Transverse colon (tissue), 4 donors: ENCODE measurements around the gene ATP1A2. TPM values are rescaled to one million over a fixed set of nuclear protein-coding genes. Genes with fewer than 3 reads are reported as not detected.

Source experiments
- DNase-seq: peaks from one replicate; pipeline ENCODE4 v3.0.0-alpha.2; 2019
- H3K27ac ChIP-seq, 4 donors: fragments of 200-600 bp; sonication (generic); 2 replicates each; pipeline ENCODE4 v1.5.1; 2016 to 2018; ENCODE audit warnings: inconsistent platforms in 4 of 4
- H3K27me3 ChIP-seq: fragments of 200-600 bp; sonication (generic); 2 replicates; pipeline ENCODE4 v1.5.1; 2017; ENCODE audit warnings: inconsistent platforms
- H3K36me3 ChIP-seq, 4 donors: fragments of 200-600 bp; sonication (generic); 2 replicates each; pipeline ENCODE4 v1.5.1; 2017 to 2019; ENCODE audit warnings: inconsistent platforms in 4 of 4
- H3K4me1 ChIP-seq, 4 donors: fragments of 200-600 bp; sonication (generic); 2 replicates each; pipeline ENCODE4 v1.5.1; 2017 to 2020; ENCODE audit warnings: inconsistent platforms in 4 of 4
- H3K4me3 ChIP-seq, 4 donors: fragments of 200-600 bp; sonication (generic); 1 replicate in 1 of 4; 2 replicates in 3 of 4; pipeline versions ENCODE4 v1.5.1 to v1.6.1; 2017 to 2019; ENCODE audit warnings: inconsistent platforms in 4 of 4
- H3K9me3 ChIP-seq, 2 donors: fragments of 200-600 bp; sonication (generic); 2 replicates each; pipeline ENCODE4 v1.5.1; 2017 to 2019; ENCODE audit warnings: inconsistent platforms in 2 of 2
- EP300 ChIP-seq: sonication (generic); formaldehyde crosslinking; IDR thresholded peaks from one replicate; pipeline ENCODE4 v1.6.1; 2017; ENCODE audit warnings: antibody characterized with exemption, low read depth
- POLR2A ChIP-seq: fragments of 450-650 bp; IDR thresholded peaks from one replicate; pipeline ENCODE4 v1.6.1; 2016; ENCODE audit warnings: antibody characterized with exemption, mild to moderate bottlenecking, moderate library complexity
- POLR2AphosphoS5 ChIP-seq, 3 donors: sonication (generic); formaldehyde crosslinking; IDR thresholded peaks; one replicate each; pipeline ENCODE4 v1.6.1; 2016; ENCODE audit warnings: antibody characterized with exemption in 3 of 3
- WGBS, 2 donors: methylation state at CpG; one replicate each; pipeline ENCODE4 v1.1.5; 2018; ENCODE audit warnings: low coverage in 1 of 2; 5-methylcytosine and 5-hydroxymethylcytosine counted together
- in situ Hi-C, 4 donors: fragments of 200-750 bp; cut with MboI; loops; one replicate each; pipeline versions ENCODE4 v1.15.0 to v1.15.1; 2017; ENCODE audit warnings: low sequenced_read_pairs in 3 of 4, low pct_ligation_motif_present in 1 of 4, low pct_unique_long_range_greater_than_20kb in 1 of 4
- intact Hi-C: fragments of 100-400 bp; cut with DNase I; formaldehyde crosslinking; loops from one replicate; pipeline ENCODE4 v1.15.1; 2023; ENCODE audit warnings: low total_unique reads
- total RNA-seq, 4 donors: library from RNA; depleted of rRNA; stranded (reverse); fragments of >200 nt; gene quantifications; one replicate each; pipeline ENCODE4 v1.1.0, GENCODE V29; 2016
- TF ChIP-seq, protein P1 (sequence below), 5 experiments: fragments of 200-600 bp in 3 of 5; fragments of 450-650 bp in 2 of 5; sonication (generic) in 3 of 5; IDR thresholded peaks; 1 replicate in 2 of 5; 2 replicates in 3 of 5; pipeline ENCODE4 v1.5.1; 2016 to 2017; ENCODE audit warnings: antibody characterized with exemption in 5 of 5, inconsistent platforms in 3 of 5, mild to moderate bottlenecking in 2 of 5, moderate library complexity in 1 of 5

The ATP1A2 gene
- total RNA-seq, 4 donors from 2014 or later: 11.4 to 40.8 (median 23.1) TPM

DNA sequence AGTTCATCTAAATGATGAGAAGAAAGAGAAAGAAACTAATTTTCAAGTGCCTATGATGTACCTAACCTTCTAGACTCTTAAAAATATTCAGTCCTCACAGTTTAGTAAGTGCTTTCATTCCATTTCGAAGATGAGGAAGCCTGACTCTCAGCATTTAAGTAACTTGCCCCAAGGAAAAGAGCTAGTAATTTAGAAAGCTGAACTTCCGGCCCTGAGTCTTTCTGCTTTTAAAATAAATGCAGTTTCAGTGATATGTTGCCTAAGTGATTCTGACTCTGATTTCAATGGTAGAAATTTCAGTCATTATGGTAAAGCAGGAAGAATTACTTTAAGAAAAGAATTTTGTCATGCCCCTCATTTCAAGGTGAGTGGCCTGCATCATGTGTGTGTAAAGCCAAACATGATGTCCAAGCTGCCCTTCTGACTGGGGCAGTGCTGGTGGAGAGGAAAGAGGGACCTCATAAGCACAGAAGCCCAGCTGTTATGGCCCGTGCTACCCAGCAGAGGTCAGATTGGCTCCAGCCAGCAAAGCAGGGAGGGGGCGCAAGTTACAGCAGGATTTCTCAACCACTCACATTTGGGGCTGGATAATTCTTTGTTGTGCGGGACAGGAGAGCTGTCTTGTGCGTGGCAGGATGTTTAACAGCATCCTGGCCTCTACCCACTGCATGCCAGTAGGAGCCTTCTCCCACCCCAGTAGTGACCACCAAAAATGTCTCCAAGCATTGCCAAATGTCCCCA is 46.6 kb downstream of the ATP1A2 start:
- 64 to 82% methylated on average over 2 to 6 of the region's 6 CpGs for WGBS, 2 donors
- no peak overlapping the region for H3K27ac ChIP-seq
- no peaks in the 10 kb centered on the region for H3K36me3 ChIP-seq
- no peaks in the 10 kb centered on the region for H3K27me3 ChIP-seq
- H3K9me3 ChIP-seq: no peaks in the 10 kb centered on the region
- in situ Hi-C loops: no loop called here
- no peaks in the 10 kb centered on the region for H3K4me1 ChIP-seq
- intact Hi-C loops: no loop called here
- H3K4me3 ChIP-seq: no peak overlapping the region
- DNase-seq: no peak
- TF ChIP-seq, protein P1, sequence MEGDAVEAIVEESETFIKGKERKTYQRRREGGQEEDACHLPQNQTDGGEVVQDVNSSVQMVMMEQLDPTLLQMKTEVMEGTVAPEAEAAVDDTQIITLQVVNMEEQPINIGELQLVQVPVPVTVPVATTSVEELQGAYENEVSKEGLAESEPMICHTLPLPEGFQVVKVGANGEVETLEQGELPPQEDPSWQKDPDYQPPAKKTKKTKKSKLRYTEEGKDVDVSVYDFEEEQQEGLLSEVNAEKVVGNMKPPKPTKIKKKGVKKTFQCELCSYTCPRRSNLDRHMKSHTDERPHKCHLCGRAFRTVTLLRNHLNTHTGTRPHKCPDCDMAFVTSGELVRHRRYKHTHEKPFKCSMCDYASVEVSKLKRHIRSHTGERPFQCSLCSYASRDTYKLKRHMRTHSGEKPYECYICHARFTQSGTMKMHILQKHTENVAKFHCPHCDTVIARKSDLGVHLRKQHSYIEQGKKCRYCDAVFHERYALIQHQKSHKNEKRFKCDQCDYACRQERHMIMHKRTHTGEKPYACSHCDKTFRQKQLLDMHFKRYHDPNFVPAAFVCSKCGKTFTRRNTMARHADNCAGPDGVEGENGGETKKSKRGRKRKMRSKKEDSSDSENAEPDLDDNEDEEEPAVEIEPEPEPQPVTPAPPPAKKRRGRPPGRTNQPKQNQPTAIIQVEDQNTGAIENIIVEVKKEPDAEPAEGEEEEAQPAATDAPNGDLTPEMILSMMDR (IDR thresholded peaks at IDR 0.05): peak in 1 of 5 experiments; percentile 6
- no peak for TF ChIP-seq EP300

DNA sequence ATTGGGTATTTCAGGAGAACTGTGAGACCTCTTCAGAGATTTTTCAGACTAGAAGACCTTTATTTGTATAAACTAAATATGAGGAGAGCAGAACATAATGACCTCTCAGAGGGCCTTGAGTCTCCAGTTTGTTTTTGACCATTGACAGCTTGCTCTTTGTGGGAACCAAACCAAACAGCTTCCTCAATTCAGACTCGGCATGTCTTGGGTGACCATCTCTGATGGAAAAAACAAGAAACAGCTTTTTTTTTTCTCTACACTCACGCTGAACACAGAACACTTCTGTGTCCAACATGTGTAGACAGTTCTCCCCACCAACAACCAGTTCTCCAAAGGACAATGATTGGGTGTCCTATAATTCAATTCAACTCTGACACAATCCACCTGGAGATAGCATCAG is 47.4 kb downstream of the ATP1A2 start:
- no peak for DNase-seq
- H3K9me3 ChIP-seq: no peaks in the 10 kb centered on the region
- 60 to 74% methylated on average over 1 to 2 of the region's 2 CpGs for WGBS, 2 donors
- H3K27me3 ChIP-seq: peaks cover 3% of the 10 kb centered on the region
- H3K36me3 ChIP-seq: no peaks in the 10 kb centered on the region
- TF ChIP-seq, protein P1 (IDR thresholded peaks at IDR 0.05): no peak
- in situ Hi-C loops (no loop called here), intact Hi-C loops (no loop called here)
- H3K4me3 ChIP-seq: no peak overlapping the region
- no peak overlapping the region for H3K27ac ChIP-seq
- no peaks in the 10 kb centered on the region for H3K4me1 ChIP-seq

DNA sequence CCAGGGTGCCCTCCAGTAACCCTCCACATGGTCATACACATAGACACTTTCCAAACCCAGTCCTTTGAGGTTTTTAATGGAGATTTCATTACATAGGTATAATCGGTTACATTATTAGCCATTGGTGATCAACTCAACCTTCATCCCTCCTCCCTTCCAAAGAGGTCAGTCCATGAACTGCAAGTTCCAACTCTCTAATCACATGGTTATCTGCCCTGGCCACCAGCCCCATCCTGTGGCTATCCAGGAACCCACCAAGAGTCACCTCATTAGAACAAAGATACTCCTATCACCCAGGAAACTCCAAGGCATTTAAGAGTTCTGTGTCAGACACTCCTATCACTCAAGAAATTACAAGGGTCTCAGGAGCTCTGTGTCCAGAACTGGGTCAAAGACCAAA is 48.1 kb downstream of the ATP1A2 start:
- no peak for DNase-seq
- no peaks in the 10 kb centered on the region for H3K36me3 ChIP-seq
- H3K4me1 ChIP-seq: no peaks in the 10 kb centered on the region
- TF ChIP-seq, protein P1 (IDR thresholded peaks at IDR 0.05): no peak
- no peak for TF ChIP-seq POLR2AphosphoS5 (IDR thresholded peaks at IDR 0.05)
- no peak for TF ChIP-seq POLR2A
- no peak for TF ChIP-seq EP300
- H3K4me3 ChIP-seq: no peak overlapping the region
- in situ Hi-C loops (no loop called here), intact Hi-C loops (no loop called here)
- peaks cover 3% of the 10 kb centered on the region for H3K27me3 ChIP-seq
- WGBS, 2 donors: 100% methylated on average over 1 of the region's 1 CpG; no CpG with 5 or more reads in 1 of the 2 donors
- no peaks in the 10 kb centered on the region for H3K9me3 ChIP-seq
- no peak overlapping the region for H3K27ac ChIP-seq

DNA sequence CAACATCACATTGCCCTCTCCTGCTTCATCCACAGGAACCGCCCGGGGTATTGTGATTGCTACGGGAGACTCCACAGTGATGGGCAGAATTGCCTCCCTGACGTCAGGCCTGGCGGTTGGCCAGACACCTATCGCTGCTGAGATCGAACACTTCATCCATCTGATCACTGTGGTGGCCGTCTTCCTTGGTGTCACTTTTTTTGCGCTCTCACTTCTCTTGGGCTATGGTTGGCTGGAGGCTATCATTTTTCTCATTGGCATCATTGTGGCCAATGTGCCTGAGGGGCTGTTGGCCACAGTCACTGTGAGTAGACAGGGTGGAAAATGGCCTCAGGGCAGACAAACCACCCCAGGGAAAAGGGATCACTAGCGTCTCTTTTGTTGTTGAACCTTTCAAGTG is 48.6 kb downstream of the ATP1A2 start:
- Histone ChIP-seq H3K27ac (no peak overlapping the region), H3K4me1 (no peaks in the 10 kb centered on the region), H3K36me3 (no peaks in the 10 kb centered on the region), H3K9me3 (no peaks in the 10 kb centered on the region), H3K27me3 (peaks cover 3% of the 10 kb centered on the region), H3K4me3 (no peak overlapping the region)
- intact Hi-C loops (no loop called here), in situ Hi-C loops (no loop called here)
- TF ChIP-seq POLR2AphosphoS5 (IDR thresholded peaks at IDR 0.05): no peak
- TF ChIP-seq, protein P1 (IDR thresholded peaks at IDR 0.05): no peak
- 60 to 90% methylated on average over 8 to 10 of the region's 10 CpGs for WGBS, 2 donors
- no peak for DNase-seq
